ENCODE measurements around the gene TMEM120A.

DNA sequence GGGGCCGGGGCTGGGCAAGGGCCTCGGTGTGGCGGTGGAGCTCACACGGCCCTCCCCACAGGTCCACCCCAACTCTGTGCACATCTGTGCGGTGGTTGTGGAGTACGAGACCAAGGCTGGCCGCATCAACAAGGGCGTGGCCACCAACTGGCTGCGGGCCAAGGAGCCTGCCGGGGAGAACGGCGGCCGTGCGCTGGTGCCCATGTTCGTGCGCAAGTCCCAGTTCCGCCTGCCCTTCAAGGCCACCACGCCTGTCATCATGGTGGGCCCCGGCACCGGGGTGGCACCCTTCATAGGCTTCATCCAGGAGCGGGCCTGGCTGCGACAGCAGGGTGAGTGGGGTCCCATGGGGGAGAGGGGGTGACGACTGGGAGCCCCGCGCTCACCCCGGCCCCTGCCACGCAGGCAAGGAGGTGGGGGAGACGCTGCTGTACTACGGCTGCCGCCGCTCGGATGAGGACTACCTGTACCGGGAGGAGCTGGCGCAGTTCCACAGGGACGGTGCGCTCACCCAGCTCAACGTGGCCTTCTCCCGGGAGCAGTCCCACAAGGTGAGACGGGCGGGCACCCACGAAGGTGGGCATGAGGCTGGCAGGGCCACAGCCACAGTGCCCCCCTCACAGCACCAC lies 8.8 kb downstream of the TMEM120A start:
- TF ChIP-seq, protein P1, sequence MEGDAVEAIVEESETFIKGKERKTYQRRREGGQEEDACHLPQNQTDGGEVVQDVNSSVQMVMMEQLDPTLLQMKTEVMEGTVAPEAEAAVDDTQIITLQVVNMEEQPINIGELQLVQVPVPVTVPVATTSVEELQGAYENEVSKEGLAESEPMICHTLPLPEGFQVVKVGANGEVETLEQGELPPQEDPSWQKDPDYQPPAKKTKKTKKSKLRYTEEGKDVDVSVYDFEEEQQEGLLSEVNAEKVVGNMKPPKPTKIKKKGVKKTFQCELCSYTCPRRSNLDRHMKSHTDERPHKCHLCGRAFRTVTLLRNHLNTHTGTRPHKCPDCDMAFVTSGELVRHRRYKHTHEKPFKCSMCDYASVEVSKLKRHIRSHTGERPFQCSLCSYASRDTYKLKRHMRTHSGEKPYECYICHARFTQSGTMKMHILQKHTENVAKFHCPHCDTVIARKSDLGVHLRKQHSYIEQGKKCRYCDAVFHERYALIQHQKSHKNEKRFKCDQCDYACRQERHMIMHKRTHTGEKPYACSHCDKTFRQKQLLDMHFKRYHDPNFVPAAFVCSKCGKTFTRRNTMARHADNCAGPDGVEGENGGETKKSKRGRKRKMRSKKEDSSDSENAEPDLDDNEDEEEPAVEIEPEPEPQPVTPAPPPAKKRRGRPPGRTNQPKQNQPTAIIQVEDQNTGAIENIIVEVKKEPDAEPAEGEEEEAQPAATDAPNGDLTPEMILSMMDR (IDR thresholded peaks at IDR 0.05; ENCODE audit: low read length) = no peak
- TF ChIP-seq EZH2phosphoT487 (IDR thresholded peaks at IDR 0.05; ENCODE audit: low read length) = no peak
- TF ChIP-seq EZH2 (optimal IDR thresholded peaks at IDR 0.05; ENCODE audit: low read depth, low read length) = no peak

Measured in MM.1S (cell line).